Measurements from ENCODE around the gene L3MBTL3.

DNA sequence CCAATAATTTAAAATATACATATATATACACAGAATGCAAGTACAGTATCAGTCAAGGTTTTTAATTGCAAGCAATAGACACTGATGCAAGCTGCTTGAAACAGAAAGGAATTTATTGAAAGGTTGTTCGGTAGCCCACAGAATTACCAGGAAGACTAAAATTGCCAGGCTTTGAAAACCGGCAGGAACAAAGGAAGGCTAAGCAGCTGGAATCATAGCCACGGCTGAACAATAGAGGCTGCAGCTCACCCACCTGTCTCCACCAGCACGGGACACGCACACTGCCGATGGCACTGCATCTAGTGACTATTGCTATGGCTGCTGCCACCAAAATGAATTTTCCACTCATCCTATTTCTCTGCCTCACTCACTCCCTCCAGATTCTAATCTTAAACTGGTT lies 22.0 kb upstream of the L3MBTL3 start:
- TF ChIP-seq, protein P1, sequence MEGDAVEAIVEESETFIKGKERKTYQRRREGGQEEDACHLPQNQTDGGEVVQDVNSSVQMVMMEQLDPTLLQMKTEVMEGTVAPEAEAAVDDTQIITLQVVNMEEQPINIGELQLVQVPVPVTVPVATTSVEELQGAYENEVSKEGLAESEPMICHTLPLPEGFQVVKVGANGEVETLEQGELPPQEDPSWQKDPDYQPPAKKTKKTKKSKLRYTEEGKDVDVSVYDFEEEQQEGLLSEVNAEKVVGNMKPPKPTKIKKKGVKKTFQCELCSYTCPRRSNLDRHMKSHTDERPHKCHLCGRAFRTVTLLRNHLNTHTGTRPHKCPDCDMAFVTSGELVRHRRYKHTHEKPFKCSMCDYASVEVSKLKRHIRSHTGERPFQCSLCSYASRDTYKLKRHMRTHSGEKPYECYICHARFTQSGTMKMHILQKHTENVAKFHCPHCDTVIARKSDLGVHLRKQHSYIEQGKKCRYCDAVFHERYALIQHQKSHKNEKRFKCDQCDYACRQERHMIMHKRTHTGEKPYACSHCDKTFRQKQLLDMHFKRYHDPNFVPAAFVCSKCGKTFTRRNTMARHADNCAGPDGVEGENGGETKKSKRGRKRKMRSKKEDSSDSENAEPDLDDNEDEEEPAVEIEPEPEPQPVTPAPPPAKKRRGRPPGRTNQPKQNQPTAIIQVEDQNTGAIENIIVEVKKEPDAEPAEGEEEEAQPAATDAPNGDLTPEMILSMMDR (IDR thresholded peaks at IDR 0.05), result no peak
- TF ChIP-seq, protein P2, sequence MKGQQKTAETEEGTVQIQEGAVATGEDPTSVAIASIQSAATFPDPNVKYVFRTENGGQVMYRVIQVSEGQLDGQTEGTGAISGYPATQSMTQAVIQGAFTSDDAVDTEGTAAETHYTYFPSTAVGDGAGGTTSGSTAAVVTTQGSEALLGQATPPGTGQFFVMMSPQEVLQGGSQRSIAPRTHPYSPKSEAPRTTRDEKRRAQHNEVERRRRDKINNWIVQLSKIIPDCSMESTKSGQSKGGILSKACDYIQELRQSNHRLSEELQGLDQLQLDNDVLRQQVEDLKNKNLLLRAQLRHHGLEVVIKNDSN (IDR thresholded peaks at IDR 0.05; ENCODE audit: borderline replicate concordance, low read depth), result no peak
- TF ChIP-seq SIN3A (IDR thresholded peaks at IDR 0.05; ENCODE audit: borderline replicate concordance, low read depth, low read length), result no peak
- TF ChIP-seq, protein P3, sequence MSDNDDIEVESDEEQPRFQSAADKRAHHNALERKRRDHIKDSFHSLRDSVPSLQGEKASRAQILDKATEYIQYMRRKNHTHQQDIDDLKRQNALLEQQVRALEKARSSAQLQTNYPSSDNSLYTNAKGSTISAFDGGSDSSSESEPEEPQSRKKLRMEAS (IDR thresholded peaks at IDR 0.05; ENCODE audit: low read depth), result no peak
- no peak for TF ChIP-seq MXI1 (IDR thresholded peaks at IDR 0.05; ENCODE audit: low read depth, low read length)
- TF ChIP-seq, protein P4, sequence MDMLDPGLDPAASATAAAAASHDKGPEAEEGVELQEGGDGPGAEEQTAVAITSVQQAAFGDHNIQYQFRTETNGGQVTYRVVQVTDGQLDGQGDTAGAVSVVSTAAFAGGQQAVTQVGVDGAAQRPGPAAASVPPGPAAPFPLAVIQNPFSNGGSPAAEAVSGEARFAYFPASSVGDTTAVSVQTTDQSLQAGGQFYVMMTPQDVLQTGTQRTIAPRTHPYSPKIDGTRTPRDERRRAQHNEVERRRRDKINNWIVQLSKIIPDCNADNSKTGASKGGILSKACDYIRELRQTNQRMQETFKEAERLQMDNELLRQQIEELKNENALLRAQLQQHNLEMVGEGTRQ (IDR thresholded peaks at IDR 0.05; ENCODE audit: borderline replicate concordance, low read depth, low read length), result no peak
- TF ChIP-seq FOXM1 (IDR thresholded peaks at IDR 0.05; ENCODE audit: low read depth), result no peak
- TF ChIP-seq TAF1 (IDR thresholded peaks at IDR 0.05; ENCODE audit: borderline replicate concordance, low read depth, low read length), result no peak
- TF ChIP-seq GABPA (IDR thresholded peaks at IDR 0.05; ENCODE audit: low read depth), result no peak
- TF ChIP-seq EP300 (IDR thresholded peaks at IDR 0.05; ENCODE audit: borderline replicate concordance in 1 of 2, low read depth in 1 of 2, low read length in 1 of 2), result no peak
- no peak for TF ChIP-seq SMC3 (IDR thresholded peaks at IDR 0.05; ENCODE audit: low read depth, low read length)

Data from SK-N-SH (cell line).